OCI-M2 (cell line): ENCODE results near the gene IBTK.
"Not testable (repeated sequence)": the region's sequence is repeated elsewhere in the genome, so short reads cannot be mapped to it uniquely, and the experiment has no call there.

Source experiments
- DNase-seq: peaks from one replicate; lab custom pipeline; 2025; ENCODE audit not compliant: unreplicated experiment; lab: John Stamatoyannopoulos, UW

Gene IBTK

DNA sequence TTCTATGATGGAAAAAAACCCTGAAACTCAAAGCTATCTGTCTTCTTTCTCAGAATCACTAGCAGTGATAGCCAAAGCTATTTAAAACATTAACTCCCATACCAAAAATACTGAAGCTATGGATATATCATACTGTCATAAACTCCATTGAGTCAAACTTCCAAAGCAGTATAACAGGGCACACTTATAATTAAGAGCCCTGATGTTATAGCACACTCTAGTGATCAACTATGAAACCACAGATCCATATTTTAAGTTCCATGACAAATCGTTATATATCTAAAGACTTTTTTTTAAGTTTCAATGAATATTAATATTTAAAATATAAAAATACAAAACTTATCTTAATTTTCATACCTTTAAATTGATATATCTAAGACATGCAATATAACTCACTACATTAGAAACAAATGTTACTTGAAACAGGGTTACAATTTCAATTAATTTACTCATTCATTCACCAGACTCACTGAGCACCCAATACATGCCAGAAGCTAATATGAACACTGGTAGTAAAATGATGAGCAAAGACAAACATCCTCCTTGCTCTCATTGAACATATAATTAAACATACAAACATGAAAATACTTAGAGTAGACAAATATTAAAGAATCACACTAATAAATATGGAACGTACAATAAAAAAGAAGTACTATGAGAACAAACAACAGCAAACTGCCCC is 69.3 kb downstream of the IBTK start:
- DNase-seq: no peak

DNA sequence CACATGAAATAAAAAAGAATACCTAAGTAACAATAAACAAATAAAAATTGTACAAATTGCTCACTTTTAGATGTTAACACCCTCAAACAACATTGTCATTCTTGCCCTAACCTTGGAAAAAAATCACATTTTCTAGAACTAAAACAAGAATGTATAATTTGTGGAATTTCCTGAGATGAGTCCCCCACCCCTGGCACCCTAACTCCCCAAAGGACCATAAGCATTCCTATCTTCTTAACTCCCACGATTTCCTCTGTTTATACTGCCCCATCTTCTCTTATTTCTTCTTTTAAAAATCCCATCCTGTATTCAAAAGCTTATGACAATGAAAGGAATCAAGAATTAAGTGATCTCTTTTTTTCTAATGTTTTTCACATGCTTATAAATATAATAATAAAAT is 70.9 kb downstream of the IBTK start:
- DNase-seq: no peak

DNA sequence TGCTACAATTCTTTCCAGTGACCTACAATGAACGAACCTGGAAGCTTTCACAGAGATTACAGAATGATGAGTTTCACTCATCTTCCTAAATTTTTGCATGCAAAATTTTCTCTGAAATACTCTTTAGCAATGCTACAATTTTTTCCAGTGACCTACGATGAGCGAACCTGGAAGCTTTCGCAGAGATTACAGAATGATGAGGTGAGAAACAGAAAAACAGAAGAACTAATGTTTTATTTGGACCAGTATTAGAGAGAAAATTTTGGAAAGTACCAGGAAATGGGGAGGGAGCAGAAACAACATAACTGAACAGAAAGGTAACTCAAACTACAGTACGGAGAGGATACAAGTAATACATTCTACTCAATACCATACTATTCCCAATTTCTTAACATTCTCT is 75.0 kb downstream of the IBTK start:
- no peak for DNase-seq

DNA sequence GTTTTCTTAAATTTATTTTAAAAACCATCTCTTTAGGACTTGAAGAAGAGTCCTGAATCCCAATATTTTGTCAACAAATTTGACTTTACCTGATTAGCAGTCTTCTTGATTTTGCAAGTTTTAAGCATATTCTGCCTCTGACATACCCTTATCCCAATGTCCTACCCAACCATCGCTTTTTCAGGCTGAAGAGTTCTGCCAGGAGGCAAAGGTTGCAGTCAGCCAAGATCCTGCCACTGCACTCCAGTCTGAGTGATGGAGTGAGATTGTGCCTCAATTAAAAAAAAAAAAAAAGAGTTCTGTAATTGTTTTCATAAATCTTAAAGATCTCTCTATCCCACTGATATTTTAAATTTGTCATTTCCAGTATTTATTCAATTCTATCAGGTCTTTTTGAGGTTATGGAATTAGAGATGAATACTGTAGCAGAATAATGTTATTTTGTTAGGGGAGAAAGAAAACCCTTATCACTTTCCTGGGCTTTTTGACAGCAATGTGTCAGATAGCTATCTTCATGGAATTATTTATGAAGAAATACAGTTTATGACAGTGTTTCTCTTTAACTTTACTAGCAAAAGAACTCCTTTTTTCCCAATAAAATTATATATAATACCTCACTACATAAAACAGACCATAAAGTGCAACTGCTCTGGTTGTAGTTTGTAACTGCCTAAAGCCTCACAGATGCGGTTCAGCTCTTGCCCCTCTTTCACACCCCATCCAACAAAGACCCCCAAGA is 78.2 kb downstream of the IBTK start:
- no peak for DNase-seq

DNA sequence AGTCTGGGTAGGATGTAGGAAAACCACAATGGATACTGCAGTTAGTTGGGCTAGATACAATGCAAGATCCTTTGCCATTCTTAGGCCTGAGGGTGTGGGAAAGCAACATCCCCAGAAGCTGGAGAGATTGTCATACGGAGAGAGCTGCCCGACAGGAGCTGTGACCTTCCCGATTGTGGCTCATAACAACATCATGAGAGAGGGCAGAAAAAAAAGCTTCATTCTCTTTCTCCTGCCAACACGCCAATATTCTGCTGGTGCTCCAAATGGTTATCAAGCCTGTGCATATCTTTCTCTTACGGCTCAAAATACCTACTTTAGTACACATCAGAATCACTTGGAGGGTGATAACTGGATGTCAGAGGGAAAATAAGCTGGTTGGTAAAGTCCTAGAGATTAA is 81.1 kb downstream of the IBTK start:
- no peak for DNase-seq

DNA sequence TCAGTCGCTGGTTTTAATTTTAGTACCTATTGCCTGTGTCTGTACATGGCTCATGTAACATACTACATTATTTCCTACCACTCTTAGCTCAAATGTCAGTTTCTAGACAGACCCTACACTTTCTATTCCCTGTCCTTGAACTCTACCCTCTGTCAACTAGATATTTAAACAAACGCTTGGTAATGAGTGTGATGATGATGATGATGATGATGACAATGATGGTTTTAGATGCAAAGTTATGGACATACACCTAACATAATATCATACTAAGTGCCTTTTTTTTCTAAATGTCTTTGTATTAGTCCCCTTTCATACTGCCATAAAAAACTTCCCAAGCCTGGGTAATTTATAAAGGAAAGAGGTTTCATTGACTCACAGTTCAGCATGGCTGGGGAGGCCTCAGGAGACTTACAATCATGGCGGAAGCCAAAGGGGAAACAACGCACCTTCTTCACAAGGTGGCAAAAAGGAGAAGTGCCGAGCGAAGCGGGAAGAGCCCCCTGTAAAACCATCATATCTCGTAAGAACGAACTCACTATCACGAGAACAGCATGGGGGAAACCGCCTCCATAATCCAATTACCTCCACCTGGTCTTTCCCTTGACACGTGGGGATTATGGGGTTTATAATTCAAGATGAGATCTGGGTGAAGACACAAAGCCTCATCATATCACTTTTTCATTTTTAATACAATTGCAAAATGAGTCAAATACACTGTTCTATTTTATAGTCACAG is 87.1 kb downstream of the IBTK start:
- no peak for DNase-seq

DNA sequence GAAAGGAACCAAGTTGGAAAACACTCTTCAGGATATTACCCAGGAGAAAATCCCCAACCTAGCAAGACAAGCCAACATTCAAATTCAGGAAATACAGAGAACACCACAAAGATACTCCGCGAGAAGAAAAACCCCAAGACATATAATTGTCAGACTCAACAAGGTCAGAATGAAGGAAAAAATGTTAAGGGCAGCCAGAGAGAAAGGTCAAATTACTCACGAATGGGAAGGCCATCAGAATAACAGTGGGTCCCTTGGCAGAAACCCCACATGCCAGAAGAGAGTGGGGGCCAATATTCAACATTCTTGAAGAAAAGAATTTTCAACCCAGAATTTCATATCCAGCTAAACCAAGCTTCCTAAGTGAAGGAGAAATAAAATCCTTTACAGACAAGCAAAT is 94.8 kb downstream of the IBTK start:
- DNase-seq: not testable (repeated sequence)

- DNase-seq: not testable (repeated sequence)
Measured at GRCh38 chr6:82151147-82151546, 96.4 kb downstream of the IBTK start.

DNA sequence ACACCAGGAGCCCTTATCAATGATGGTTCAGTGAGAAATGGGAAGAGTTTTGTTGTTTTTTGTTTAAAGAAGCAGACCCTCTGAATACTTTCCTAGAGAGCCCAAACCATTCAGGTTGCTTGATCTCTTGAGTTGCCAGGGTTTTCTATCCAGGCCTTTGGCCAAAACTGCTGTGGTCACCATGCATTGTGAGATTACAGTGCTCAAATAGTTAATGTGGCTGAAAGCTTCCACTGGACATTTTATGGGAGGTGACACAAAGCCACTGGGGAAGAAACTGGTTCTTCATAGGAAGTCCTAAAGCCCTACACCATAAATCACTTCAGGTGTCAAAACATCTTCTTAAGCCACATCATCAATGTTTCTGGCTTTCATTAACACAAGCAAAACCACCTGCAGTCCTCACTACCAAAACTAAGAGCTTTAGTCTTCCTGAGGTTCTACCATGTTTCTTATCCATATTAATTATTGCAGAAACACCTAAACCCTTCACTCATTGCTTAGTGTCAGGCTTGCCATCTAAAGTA is 101.6 kb downstream of the IBTK start:
- DNase-seq: no peak

DNA sequence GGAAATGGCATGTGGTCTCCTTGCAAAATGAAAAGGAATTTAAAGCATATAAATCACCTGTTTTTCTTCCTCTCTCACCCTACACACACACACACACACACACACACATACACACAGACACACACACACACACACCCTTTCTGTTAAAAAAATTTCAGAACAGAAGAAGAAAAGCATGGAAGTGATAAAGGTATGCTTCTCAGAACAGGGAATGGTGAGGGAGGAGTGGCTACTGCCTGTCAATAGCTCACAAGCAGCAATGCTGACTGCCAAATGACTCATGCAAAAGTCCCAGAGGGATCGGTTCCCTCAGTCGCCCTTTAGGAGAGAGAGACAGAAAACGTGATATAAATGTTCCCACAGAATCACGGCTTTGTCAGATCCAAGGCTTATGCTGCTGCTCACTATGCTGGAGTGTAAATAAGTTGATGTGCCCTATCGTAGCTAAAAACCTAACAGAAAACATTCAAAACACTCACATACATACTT is 102.6 kb downstream of the IBTK start:
- no peak for DNase-seq

DNA sequence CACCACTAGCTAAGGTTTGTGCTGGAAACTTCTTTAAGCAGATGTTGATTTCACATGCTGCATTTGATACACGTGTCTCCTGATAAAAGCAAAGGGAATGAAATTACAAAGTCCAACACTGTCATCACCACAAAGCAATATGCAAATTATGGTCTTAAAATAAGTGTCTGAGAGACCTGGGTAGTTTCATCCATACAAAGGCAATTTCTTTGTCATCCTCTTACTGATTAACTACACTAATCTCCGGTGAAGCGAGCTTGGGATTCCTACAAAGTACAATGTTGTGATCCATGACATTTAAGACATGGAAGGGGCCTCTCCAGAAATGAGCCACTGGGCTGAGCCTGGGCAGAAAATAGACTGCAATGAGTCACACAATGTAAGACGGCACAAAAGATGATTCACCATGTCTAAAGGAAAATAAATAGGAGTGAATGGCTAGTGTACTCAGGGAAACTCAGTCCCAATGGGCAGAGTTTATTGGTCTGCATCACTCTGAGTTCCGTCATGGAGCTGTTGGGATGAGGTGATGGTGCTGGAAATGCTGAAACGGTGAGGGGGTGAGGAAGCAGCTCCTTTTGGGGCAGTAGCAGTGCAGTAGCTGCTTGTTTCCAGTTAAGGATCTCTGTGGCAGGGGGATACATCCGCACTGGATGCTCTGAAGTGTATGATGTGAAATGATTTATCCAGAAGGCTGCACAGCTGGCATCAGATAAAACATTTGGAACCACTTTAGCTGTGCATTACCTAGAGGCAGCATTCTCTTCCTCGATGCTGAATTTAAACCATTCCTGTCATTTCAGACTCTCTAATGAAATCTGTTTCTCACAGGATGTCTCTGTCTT is 103.3 kb downstream of the IBTK start:
- DNase-seq: no peak

- no peak for DNase-seq
Measured at GRCh38 chr6:82143041-82143481, 104.5 kb downstream of the IBTK start.

DNA sequence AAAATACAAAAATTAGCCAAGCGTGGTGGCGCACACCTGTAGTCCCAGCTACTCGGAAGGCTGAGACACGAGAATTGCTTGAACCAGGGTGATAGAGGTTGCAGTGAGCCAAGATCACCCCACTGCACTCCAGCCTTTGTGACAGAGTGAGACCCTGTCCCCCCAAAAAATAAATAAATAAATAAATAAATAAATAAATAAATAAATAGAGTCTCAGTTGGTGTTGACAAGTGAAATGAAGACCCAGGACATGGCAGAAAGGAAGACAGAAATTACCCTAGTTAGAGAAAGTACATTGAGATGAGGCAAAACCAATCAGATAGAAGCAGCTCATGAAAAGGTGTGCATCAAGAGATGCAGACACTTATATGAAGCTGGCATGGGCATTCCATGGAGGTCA is 105.0 kb downstream of the IBTK start:
- DNase-seq: no peak

- no peak for DNase-seq
Measured at GRCh38 chr6:82138075-82138791, 109.3 kb downstream of the IBTK start.

- no peak for DNase-seq
Measured at GRCh38 chr6:82131441-82131840, 116.1 kb downstream of the IBTK start.

GRCh38 chr6:82129797-82130196 is 117.7 kb downstream of the IBTK start:
- no peak for DNase-seq

DNA sequence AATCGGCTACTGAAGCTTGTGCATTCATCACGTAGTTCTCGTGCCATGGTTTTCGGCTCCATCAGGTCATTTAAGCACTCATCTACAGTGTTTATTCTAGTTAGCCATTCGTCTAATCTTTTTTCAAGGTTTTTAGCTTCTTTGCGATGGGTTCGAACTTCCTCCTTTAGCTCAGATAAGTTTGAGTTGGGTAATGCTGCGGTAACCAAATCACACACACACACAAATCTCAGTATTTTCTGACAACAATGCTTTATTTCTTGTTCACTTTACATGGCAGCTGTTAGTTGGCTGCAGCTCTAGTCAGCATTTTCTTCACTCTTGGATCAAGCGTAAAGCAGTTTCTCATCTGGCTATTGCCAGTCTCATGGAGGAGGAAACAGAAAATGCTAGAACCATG is 118.6 kb downstream of the IBTK start:
- not testable (repeated sequence) for DNase-seq

- no peak for DNase-seq
Measured at GRCh38 chr6:82123632-82124031, 123.9 kb downstream of the IBTK start.
